ENCODE measurements around the gene ARHGEF26.

ARHGEF26 gene

DNA sequence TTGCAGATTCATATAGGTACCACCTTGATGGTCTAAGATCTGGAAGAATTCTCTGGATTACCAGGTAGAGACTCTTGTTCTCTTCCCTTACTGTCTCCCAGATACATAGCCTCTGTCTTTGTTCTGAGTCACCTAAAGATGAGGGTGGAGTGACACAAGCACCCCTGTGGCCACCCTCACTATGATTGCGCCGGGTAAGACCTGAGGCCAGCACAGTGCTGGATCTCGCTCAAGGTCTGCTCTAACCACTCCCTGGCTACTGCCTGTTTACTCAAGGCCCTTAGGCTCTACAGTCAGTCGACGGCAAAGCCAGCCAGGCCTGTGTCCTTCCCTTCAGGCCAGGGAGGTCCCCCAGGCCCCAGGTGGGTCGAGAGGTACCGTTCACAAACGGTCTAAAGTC, 88.3 kb downstream of the ARHGEF26 start:
- no peak for DNase-seq (ENCODE audit: low read depth in 2 of 2)

DNA sequence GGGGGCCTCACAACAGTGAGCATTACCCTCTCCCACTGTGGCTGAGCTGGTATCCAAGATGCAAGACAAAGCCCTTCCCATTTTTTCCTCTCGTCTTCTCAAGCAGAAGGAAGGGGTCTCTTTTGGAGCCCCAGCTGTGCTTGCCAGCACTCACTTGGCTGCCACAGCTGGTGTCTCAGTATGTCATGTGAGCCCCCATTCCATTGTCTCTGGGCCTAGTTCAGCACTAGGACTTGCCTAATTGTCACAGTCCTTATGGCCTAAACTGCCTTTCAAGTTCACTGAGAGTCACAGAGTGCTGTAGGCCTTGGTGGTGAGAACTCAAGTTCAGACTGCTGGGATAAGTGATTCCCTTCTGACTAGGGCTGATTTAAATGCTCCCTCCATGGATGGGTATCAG, 89.8 kb downstream of the ARHGEF26 start:
- DNase-seq (ENCODE audit: low read depth in 2 of 2): no peak

DNA sequence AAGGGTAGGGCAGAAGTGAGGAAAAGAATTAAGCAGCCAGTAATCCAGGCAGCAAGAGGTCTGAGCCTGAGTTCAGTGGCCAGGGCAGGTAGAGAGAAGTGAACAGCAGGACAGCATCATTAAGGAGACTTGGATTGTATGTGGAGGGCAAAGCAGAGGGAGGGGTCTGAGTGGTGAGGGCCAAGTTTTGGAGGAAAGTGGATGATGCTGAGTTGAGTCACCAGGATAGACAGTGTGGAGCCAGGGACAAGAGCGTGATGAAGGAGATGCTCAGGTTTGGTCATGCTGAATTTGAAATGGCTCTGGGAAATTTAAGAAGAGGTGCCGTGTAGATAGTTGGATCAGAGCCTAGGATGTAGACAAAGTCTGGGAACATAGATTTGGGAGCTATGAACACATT, 93.1 kb downstream of the ARHGEF26 start:
- DNase-seq (ENCODE audit: low read depth in 2 of 2): no peak

DNA sequence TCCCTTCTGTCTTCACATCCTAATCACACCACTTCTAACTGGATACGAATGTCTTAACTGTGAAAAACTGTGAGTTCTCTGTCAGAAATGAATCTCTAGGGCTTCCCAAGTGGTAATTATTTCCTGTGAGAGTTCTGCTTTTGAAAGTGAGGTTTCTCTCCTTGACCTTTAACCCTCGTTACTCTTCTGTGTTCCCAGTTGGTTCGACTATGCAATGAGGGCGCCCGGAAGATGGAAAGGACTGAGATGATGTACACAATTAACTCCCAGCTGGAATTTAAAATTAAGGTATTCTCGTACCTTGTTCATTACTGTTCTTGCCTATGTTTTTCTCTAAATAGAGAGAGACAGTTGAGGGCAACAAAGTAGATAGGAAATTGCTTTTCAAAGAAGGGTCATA, 96.5 kb downstream of the ARHGEF26 start:
- no peak for DNase-seq (ENCODE audit: low read depth in 2 of 2)

DNA sequence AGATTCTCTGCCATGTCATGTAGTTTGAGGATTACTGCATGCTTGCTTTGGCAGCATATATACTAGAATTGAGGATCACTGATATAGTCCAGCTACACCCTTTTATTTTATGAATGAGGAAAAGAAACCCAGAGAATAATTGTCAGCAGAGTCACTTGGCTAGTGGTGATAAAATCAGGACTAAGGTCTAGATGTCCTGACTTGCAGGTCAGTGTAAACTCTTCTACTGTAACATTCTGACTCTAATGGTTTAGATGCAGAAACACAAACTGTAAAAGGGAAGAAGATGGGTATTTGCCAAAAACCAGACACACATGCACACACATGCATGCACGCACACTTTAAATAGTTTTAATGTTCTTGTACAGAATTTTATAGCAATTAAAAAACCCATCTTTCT, 97.5 kb downstream of the ARHGEF26 start:
- no peak for DNase-seq (ENCODE audit: low read depth in 2 of 2)

- DNase-seq (ENCODE audit: low read depth in 2 of 2): no peak
These were observed 99.3 kb downstream of the ARHGEF26 start for GRCh38 chr3:154220462-154220861.

- no peak for DNase-seq (ENCODE audit: low read depth in 2 of 2)
These were observed 102.3 kb downstream of the ARHGEF26 start for GRCh38 chr3:154223519-154223918.

- DNase-seq (ENCODE audit: low read depth in 2 of 2): no peak
These were observed 103.2 kb downstream of the ARHGEF26 start for GRCh38 chr3:154224366-154224765.

GRCh38 chr3:154224866-154225265, 103.7 kb downstream of the ARHGEF26 start:
- no peak for DNase-seq (ENCODE audit: low read depth in 2 of 2)

- DNase-seq (ENCODE audit: low read depth in 2 of 2): no peak
These were observed 104.3 kb downstream of the ARHGEF26 start for GRCh38 chr3:154225536-154225935.

- DNase-seq (ENCODE audit: low read depth in 2 of 2): no peak
These were observed 106.3 kb downstream of the ARHGEF26 start for GRCh38 chr3:154227531-154227930.

DNA sequence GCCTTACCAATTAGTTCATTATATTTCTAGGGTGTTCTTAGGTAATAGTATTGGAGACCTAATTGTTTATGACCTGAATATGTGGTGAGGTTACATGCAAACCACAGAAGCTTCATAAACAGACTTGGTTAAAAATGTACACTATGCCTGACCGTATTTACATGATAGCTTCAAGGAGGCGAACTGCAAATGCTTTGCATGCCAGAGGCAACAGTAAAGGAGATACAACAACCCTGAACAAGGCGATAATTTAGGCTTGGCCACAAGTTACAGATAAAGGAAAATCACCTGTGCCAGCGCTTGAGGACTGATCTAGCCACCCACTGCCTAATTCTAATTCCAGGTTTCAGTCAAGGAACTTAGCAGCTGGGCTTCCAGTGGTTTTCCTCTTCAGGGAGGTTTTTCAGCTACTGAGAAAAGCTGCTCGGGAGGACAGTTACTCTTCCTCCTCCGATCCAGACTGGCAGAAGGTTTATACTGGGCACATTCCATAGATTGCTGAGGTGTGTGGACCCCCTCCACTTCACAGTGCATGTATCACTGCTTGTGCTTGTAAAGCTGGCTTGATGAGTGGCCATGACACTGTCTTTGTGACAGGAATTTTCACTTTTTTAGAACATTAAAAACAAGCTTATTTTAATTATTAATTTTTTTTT, 107.5 kb downstream of the ARHGEF26 start:
- no peak for DNase-seq (ENCODE audit: low read depth in 2 of 2)

DNA sequence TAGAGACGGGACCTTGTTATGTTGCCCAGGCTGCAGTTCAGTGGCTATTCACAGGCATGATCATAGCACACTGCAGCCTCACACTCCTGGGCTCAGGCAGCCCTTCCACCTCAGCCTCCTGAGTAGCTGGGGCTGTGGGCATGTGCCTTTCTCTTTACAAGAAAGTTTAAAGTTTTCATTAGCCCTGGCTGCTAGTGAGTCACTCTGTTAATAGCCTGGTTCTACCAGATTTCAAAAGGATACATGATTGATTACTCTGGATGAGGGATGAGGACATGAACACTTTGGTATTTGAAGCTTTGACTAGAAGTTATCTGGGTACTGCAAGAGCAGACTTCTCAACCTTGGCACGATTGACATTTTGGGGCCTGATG, 108.0 kb downstream of the ARHGEF26 start:
- DNase-seq (ENCODE audit: low read depth in 2 of 2): no peak

- DNase-seq (ENCODE audit: low read depth in 2 of 2): no peak
These were observed 114.1 kb downstream of the ARHGEF26 start for GRCh38 chr3:154235330-154235729.

DNA sequence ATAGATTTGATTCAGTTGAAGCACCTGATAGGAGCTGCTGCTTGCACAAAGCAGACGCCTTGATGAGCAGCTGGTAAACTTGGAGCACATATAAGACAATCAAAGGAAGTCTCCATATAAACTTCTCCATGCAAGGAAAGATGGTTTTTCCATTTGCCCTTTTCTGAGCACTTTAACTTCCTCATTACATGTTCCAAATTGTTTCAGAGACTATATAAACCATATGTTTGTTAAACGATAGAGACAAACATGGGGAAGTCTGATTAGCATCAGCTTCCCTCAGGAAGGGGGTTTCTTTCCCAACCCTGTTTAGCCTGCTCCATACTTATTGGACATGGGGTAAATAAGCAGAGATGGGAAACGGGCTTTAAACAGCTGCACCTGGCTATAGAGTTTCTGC, 115.1 kb downstream of the ARHGEF26 start:
- DNase-seq (ENCODE audit: low read depth in 2 of 2): no peak

DNA sequence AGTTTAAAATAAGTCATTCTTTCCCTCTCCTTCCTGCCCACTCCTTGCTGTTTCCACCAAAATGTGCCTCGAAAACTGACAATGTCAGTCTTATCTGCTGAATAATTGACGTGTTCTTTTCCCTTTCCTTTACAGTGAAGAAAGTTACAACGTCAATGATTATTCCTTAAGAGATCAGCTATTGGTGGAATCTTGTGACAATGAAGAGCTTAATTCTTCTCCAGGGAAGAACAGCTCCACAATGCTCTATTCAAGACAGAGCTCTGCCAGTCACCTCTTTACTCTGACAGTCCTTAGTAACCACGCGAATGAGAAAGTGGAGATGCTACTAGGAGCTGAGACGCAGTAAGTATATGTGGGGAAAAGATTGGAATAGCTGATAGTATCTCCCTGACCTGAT, 119.0 kb downstream of the ARHGEF26 start:
- no peak for DNase-seq (ENCODE audit: low read depth in 2 of 2)

DNA sequence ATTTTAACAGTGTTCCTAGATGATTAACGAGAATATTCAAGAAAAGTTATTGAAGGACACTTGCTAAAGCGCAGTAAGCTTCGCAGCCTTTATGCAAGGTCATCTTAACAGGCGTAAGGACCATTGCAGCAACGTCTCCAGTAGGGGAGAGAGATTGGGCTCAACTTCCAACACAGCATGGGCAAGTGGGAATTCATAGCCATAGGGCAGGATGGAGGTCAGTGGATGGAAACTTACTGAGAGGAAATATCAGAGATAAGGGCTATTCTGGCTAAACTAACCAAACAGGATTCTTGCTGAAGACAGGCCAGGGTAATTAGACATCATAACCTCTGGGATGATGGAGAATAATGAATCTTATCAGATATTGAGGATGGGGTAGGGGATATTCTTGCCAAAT, 120.3 kb downstream of the ARHGEF26 start:
- no peak for DNase-seq (ENCODE audit: low read depth in 2 of 2)

DNA sequence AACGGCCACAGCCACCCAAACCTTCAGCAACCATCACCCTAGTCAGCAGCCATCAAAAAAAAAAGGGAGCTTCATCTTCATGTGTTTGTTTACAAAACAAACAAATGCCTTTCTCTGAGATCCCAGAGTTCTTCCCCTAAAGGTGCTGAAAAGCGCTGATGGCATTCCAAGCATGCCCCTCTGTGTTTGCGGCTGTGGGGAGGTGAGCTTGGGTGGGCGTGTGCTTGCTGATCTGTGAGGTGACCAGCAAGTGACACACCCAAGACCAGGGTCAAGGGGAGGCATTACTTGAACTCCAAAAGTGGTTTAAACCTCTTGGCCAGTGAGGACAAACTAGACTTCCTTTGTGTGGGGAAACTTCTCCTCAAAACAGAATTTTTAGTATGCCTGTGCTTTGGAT, 121.6 kb downstream of the ARHGEF26 start:
- no peak for DNase-seq (ENCODE audit: low read depth in 2 of 2)

DNA sequence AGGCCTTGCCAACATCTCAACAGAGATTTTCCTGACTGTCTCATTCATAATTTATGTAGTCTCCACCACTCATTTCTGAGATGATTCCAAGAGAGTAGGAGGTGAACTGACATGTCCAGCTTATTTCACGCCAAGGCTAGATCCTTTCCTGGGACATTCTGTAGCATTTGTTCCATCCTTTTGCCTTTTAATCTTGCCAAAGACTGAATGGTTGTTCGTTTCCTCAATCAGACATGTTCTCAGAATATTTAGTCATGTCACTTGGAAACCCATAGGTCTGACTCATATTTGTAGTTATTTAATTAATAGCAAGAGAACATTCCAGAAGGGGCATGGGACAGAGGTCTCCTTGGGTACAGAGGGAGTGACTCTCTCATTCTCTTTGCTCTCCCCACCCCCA, 122.2 kb downstream of the ARHGEF26 start:
- no peak for DNase-seq (ENCODE audit: low read depth in 2 of 2)

DNA sequence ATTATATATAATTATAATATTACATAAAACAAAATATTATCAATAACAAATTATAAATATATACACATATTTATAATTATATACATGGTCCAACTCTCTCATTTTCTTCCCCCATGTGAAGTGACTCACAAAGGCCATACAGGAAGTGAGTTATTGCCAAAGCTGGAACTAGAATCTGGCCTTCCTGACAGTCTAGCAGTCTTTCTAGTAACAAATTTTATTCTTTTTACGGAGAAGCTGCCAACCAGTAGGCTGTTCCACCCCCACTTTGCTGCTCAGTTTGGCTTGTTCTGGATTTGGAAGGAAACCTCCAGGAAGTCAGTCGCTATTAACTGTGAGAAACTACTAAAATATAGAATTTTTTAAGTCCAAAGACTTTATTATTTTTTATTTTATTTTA, 123.5 kb downstream of the ARHGEF26 start:
- DNase-seq (ENCODE audit: low read depth in 2 of 2): no peak

DNA sequence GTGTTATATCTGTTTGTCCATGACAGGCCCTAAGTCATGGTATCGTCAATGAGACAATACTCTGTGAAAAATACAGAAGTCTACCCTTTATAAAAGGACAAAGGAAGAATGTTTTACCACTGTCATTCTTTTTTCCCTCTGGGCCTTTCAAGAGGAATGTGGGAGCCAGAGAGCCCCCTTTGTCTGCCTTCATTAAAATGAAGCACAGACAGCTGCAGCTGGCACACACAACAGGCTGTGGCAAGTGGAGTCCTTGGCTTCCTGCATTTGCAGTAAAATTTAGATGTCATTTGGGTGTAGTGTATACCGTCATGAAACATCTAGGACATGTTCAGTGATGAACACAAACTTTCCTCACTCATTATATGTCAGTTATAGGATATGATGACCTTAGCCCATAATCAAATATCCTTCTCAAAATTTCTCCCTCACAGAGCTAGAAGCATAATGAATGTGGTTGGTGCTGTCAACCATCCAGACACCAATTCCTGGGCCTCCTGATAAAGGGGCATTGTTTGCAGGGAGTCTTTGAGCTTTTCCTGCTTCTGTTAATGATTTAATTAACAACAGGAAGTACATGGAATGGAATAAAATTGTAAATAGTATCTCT, 126.7 kb downstream of the ARHGEF26 start:
- DNase-seq (ENCODE audit: low read depth in 2 of 2): no peak

DNA sequence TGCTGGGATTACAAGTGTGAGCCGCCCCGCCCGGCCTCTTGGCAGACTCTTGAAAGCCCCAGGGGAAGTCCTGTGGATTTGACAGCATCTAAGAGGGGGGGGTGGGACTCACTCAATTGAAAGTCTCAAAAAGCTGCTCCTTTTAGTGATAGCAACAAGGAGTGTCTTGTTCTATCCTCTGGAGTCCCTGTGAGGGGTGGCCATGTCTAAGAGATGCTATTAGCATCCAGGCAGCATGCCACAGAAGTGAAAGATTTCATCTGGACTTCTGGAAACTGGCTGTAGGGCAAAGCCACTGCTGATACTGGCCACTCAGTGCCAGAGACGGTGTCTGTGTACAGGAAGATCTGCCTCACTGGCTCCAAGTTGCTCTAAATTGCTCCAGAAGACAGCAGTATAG, 129.1 kb downstream of the ARHGEF26 start:
- DNase-seq (ENCODE audit: low read depth in 2 of 2): no peak

GRCh38 chr3:154251610-154252009, 130.4 kb downstream of the ARHGEF26 start:
- DNase-seq (ENCODE audit: low read depth in 2 of 2): no peak
